H1 (cell line): ENCODE measurements around the gene CENPA. TPM values are rescaled to one million over a fixed set of nuclear protein-coding genes. Genes with fewer than 3 reads are reported as not detected.
"Not testable (repeated sequence)": the region's sequence is repeated elsewhere in the genome, so short reads cannot be mapped to it uniquely, and the experiment has no call there.

Experiments
- CTCF ChIA-PET: fragments of 300-600 bp; sonication (Branson Sonifier 250); formaldehyde crosslinking; loops from one replicate; lab custom pipeline; 2021; ENCODE audit not compliant: partially characterized antibody; lab: Charles Lee
- POLR2A ChIA-PET: fragments of 300-600 bp; sonication (Branson Sonifier 250); formaldehyde crosslinking; loops from one replicate; lab custom pipeline; 2021; ENCODE audit warnings: inconsistent platforms; ENCODE audit not compliant: partially characterized antibody; lab: Charles Lee
- DNase-seq, 2 experiments: peaks; one replicate each; pipeline versions ENCODE4 v3.0.0 to v3.0.0-alpha.2; 2010 to 2022; ENCODE audit warnings: low spot score in 2 of 2, low read depth in 1 of 2, mixed read lengths in 1 of 2
- FAIRE-seq: peaks from 2 replicates; lab custom pipeline; 2011; peaks lifted over from hg19 to GRCh38; lab: Jason Lieb, UNC
- H2AFZ ChIP-seq: 2 replicates; pipeline ENCODE4 v1.8.1; 2012; ENCODE audit warnings: low read length, inconsistent platforms
- H2AK5ac ChIP-seq: 2 replicates; pipeline ENCODE4 v1.6.1; 2013; ENCODE audit warnings: low read depth, low read length
- H2BK120ac ChIP-seq: replicated peaks from 2 replicates; pipeline ENCODE3; 2013; ENCODE audit warnings: low read depth, low read length, inconsistent platforms
- H2BK12ac ChIP-seq: 2 replicates; pipeline ENCODE4 v1.6.1; 2013; ENCODE audit warnings: low read depth, low read length
- H2BK15ac ChIP-seq: 2 replicates; pipeline ENCODE4 v1.6.1; 2013; ENCODE audit warnings: low read length
- H2BK20ac ChIP-seq: 2 replicates; pipeline ENCODE4 v1.6.1; 2013; ENCODE audit warnings: low read length
- H2BK5ac ChIP-seq: 2 replicates; pipeline ENCODE4 v1.6.1; 2013; ENCODE audit warnings: low read depth, low read length
- H3K14ac ChIP-seq: 2 replicates; pipeline ENCODE4 v1.6.1; 2013; ENCODE audit warnings: inconsistent platforms; ENCODE audit not compliant: insufficient read length
- H3K18ac ChIP-seq: 2 replicates; pipeline ENCODE4 v1.6.1; 2013; ENCODE audit warnings: low read length; ENCODE audit errors: extremely low read depth
- H3K23ac ChIP-seq: 2 replicates; pipeline ENCODE4 v1.6.1; 2013; ENCODE audit warnings: inconsistent platforms; ENCODE audit not compliant: insufficient read length
- H3K23me2 ChIP-seq: 2 replicates; pipeline ENCODE4 v1.6.1; 2013; ENCODE audit warnings: low read depth, low read length
- H3K27ac ChIP-seq: 2 replicates; pipeline ENCODE4 v1.6.1; 2011; ENCODE audit warnings: low read depth, low read length, inconsistent platforms
- H3K27me3 ChIP-seq, 4 experiments: replicated peaks in 1 of 4; 1 replicate in 1 of 4; 2 replicates in 3 of 4; pipeline versions ENCODE4 v1.6.1 to v1.8.1; 2011 to 2013; ENCODE audit warnings: low read length in 3 of 4, mild to moderate bottlenecking in 3 of 4, inconsistent platforms in 2 of 4, mixed read lengths in 2 of 4, moderate library complexity in 1 of 4; ENCODE audit not compliant: control insufficient read depth in 3 of 4, insufficient read depth in 3 of 4; ENCODE audit errors: extremely low read depth in 1 of 4
- H3K36me3 ChIP-seq, 4 experiments: 2 replicates each; pipeline versions ENCODE4 v1.6.1 to v1.8.1; 2011 to 2013; ENCODE audit warnings: mild to moderate bottlenecking in 4 of 4, low read length in 3 of 4, moderate library complexity in 2 of 4, control low read depth in 1 of 4, inconsistent platforms in 1 of 4; ENCODE audit not compliant: insufficient read depth in 4 of 4, control insufficient read depth in 2 of 4
- H3K4ac ChIP-seq: replicated peaks from 2 replicates; pipeline ENCODE3; 2013; ENCODE audit warnings: low read length, low read depth, mixed read lengths, inconsistent platforms; ENCODE audit not compliant: insufficient read length
- H3K4me1 ChIP-seq, 4 experiments: replicated peaks in 1 of 4; 1 replicate in 1 of 4; 2 replicates in 3 of 4; pipeline versions ENCODE4 v1.6.1 to v1.8.1; 2011 to 2013; ENCODE audit warnings: low read length in 3 of 4, inconsistent platforms in 2 of 4, mixed read lengths in 1 of 4; ENCODE audit not compliant: insufficient read depth in 4 of 4, control insufficient read depth in 3 of 4
- H3K4me2 ChIP-seq, 2 experiments: 2 replicates each; pipeline versions ENCODE4 v1.6.1 to v1.8.1; 2011 to 2013; ENCODE audit warnings: low read depth in 2 of 2, low read length in 2 of 2, control low read depth in 1 of 2, inconsistent platforms in 1 of 2, mild to moderate bottlenecking in 1 of 2; ENCODE audit not compliant: insufficient read depth in 1 of 2
- H3K4me3 ChIP-seq, 4 experiments: fragments of 200-600, 300-600 bp in 1 of 4; sonication (generic), shearing (Covaris generic), sonication (Bioruptor Twin) in 1 of 4; 2 replicates each; pipeline versions ENCODE4 v1.5.1 to v1.8.1; 2011 to 2016; ENCODE audit warnings: low read length in 4 of 4, low read depth in 3 of 4, control low read depth in 2 of 4, inconsistent platforms in 2 of 4, mild to moderate bottlenecking in 2 of 4, mixed read lengths in 1 of 4, moderate library complexity in 1 of 4; ENCODE audit not compliant: insufficient read depth in 2 of 4; ENCODE audit errors: extremely low read depth in 1 of 4
- H3K56ac ChIP-seq: replicated peaks from 2 replicates; pipeline ENCODE3; 2013; ENCODE audit warnings: low read depth, mild to moderate bottlenecking, mixed read lengths, low read length, inconsistent platforms; ENCODE audit not compliant: insufficient read length
- H3K79me1 ChIP-seq: 2 replicates; pipeline ENCODE4 v1.6.1; 2013; ENCODE audit warnings: low read depth, low read length, control low read depth
- H3K79me2 ChIP-seq, 2 experiments: 2 replicates each; pipeline versions ENCODE4 v1.6.1 to v1.8.1; 2012 to 2013; ENCODE audit warnings: low read length in 2 of 2, mild to moderate bottlenecking in 2 of 2, inconsistent platforms in 1 of 2; ENCODE audit not compliant: insufficient read depth in 2 of 2, control insufficient read depth in 1 of 2
- H3K9ac ChIP-seq, 4 experiments: replicated peaks in 1 of 4; 1 replicate in 1 of 4; 2 replicates in 3 of 4; pipeline versions ENCODE4 v1.6.1 to v1.8.1; 2011 to 2013; ENCODE audit warnings: low read depth in 3 of 4, low read length in 3 of 4, control low read depth in 2 of 4, mild to moderate bottlenecking in 2 of 4, moderate library complexity in 2 of 4, inconsistent platforms in 1 of 4; ENCODE audit errors: extremely low read depth in 1 of 4
- H3K9me3 ChIP-seq, 2 experiments: 2 replicates each; pipeline versions ENCODE4 v1.6.1 to v1.8.1; 2012 to 2013; ENCODE audit warnings: mild to moderate bottlenecking in 2 of 2, moderate library complexity in 2 of 2, control low read depth in 1 of 2, inconsistent platforms in 1 of 2, low read depth in 1 of 2, low read length in 1 of 2, mixed read lengths in 1 of 2; ENCODE audit not compliant: insufficient read depth in 2 of 2
- H4K20me1 ChIP-seq, 2 experiments: replicated peaks in 1 of 2; 2 replicates each; pipeline versions ENCODE3 to v1.8.1; 2011 to 2013; ENCODE audit warnings: inconsistent platforms in 2 of 2, low read length in 2 of 2, mild to moderate bottlenecking in 1 of 2; ENCODE audit not compliant: insufficient read depth in 2 of 2, control insufficient read depth in 1 of 2
- H4K5ac ChIP-seq: 2 replicates; pipeline ENCODE4 v1.6.1; 2013; ENCODE audit warnings: low read length, low read depth, mixed read lengths, inconsistent platforms; ENCODE audit not compliant: insufficient read length
- H4K8ac ChIP-seq: 2 replicates; pipeline ENCODE4 v1.8.0; 2013; ENCODE audit warnings: mild to moderate bottlenecking, moderate library complexity, low read length, inconsistent platforms; ENCODE audit not compliant: insufficient read depth; ENCODE audit errors: extremely low read depth
- H4K91ac ChIP-seq: replicated peaks from 2 replicates; pipeline ENCODE3; 2013; ENCODE audit warnings: low read length, mixed read lengths, inconsistent platforms; ENCODE audit not compliant: insufficient read length
- ASH2L ChIP-seq: fragments of 200-600, 300-600 bp; sonication (generic); IDR thresholded peaks from one replicate; pipeline ENCODE4 v1.7.1; 2017; ENCODE audit warnings: low read length
- BCL11A ChIP-seq, 2 experiments: IDR thresholded peaks; one replicate each; pipeline ENCODE4 v1.6.1; 2011; ENCODE audit warnings: low read depth in 2 of 2, low read length in 2 of 2, mild to moderate bottlenecking in 2 of 2
- JUND ChIP-seq: IDR thresholded peaks from 2 replicates; pipeline ENCODE4 v1.6.1; 2011; ENCODE audit warnings: mild to moderate bottlenecking, improper control_type of control experiment, low read length
- MAX ChIP-seq: IDR thresholded peaks from 2 replicates; pipeline ENCODE4 v1.6.1; 2012; ENCODE audit warnings: inconsistent platforms
- NANOG ChIP-seq: IDR thresholded peaks from 2 replicates; pipeline ENCODE4 v1.6.1; 2011; ENCODE audit warnings: low read length, low read depth, mild to moderate bottlenecking, inconsistent platforms; ENCODE audit not compliant: insufficient read depth, poor library complexity, severe bottlenecking
- POLR2A ChIP-seq, 2 experiments: IDR thresholded peaks; 1 replicate in 1 of 2; 2 replicates in 1 of 2; pipeline ENCODE4 v1.6.1; 2011; ENCODE audit warnings: low read depth in 2 of 2, low read length in 2 of 2, mild to moderate bottlenecking in 2 of 2; ENCODE audit errors: control extremely low read depth in 1 of 2
- POLR2AphosphoS5 ChIP-seq: IDR thresholded peaks from 2 replicates; pipeline ENCODE4 v1.6.1; 2011; ENCODE audit warnings: low read depth, low read length
- RXRA ChIP-seq: IDR thresholded peaks from 2 replicates; pipeline ENCODE4 v1.6.1; 2011; ENCODE audit warnings: low read depth, mild to moderate bottlenecking, low read length, moderate library complexity; ENCODE audit not compliant: insufficient read depth
- SP1 ChIP-seq: IDR thresholded peaks from 2 replicates; pipeline ENCODE4 v1.6.1; 2011; ENCODE audit warnings: low read depth, low read length
- TAF1 ChIP-seq: IDR thresholded peaks from 2 replicates; pipeline ENCODE4 v1.6.1; 2011; ENCODE audit warnings: mild to moderate bottlenecking, low read depth, low read length
- YY1 ChIP-seq: IDR thresholded peaks from 2 replicates; pipeline ENCODE4 v1.6.1; 2011; ENCODE audit warnings: low read depth, mild to moderate bottlenecking, low read length
- WGBS, 2 experiments: shearing (Covaris generic) in 1 of 2; methylation state at CpG; one replicate each; pipeline versions ENCODE4 v1.1.6 to v1.1.7; 2013 to 2015; ENCODE audit warnings: low lambda C conversion rate in 2 of 2, mixed read lengths in 2 of 2, inconsistent platforms in 1 of 2, low coverage in 1 of 2, missing lambda C conversion rate in 1 of 2; ENCODE audit not compliant: insufficient replicate concordance in 2 of 2, insufficient coverage in 1 of 2, insufficient read length in 1 of 2; ENCODE audit errors: extremely low coverage in 1 of 2, missing lambda C conversion rate in 1 of 2; 5-methylcytosine and 5-hydroxymethylcytosine counted together
- polyA plus RNA-seq, 7 experiments: library from polyadenylated mRNA; depleted of rRNA in 3 of 7; stranded (reverse) in 5 of 7; unstranded in 2 of 7; fragments of >200 nt in 5 of 7; fragments of 200-250 nt in 2 of 7; gene quantifications; 1 replicate in 5 of 7; 2 replicates in 1 of 7; 4 replicates in 1 of 7; pipeline versions ENCODE4 v1.2.1 to v1.2.3, GENCODE V29; 2011 to 2013; ENCODE audit warnings: missing spikeins in 2 of 7, mixed read lengths in 2 of 7
- total RNA-seq: library from RNA; stranded (reverse); fragmentation: NEBNext Ultra II Directional; extraction: Animal tissue kit (Norgen Biotek cat#: 25700); gene quantifications from 2 replicates; pipeline ENCODE4 v1.2.1, GENCODE V29; 2021

CENPA gene
- total and polyA plus RNA-seq, 2 of the 8 experiments (the other 6 are each of a cell fraction or from before 2014, with no cell fraction given), result 19.4 to 30.9 TPM

- H2AFZ ChIP-seq, H3K79me1 ChIP-seq, H4K91ac ChIP-seq, H4K20me1 ChIP-seq, H3K9ac ChIP-seq, H4K8ac ChIP-seq, FAIRE-seq, H3K14ac ChIP-seq, H2BK120ac ChIP-seq, H3K23me2 ChIP-seq, H2BK20ac ChIP-seq, H3K27ac ChIP-seq, POLR2A ChIA-PET, H2BK12ac ChIP-seq, H3K56ac ChIP-seq, H2AK5ac ChIP-seq, H3K18ac ChIP-seq, H3K4ac ChIP-seq, H3K9me3 ChIP-seq, H4K5ac ChIP-seq, H2BK15ac ChIP-seq, H3K79me2 ChIP-seq, DNase-seq, H3K36me3 ChIP-seq, H2BK5ac ChIP-seq, H3K23ac ChIP-seq: not testable (repeated sequence)
- 3% methylated on average over 7 of the region's 8 CpGs; no CpG with 5 or more reads in 1 of the 2 experiments for WGBS, 2 experiments
- peak overlapping the region; percentile 65 to 70 for H3K4me2 ChIP-seq
- CTCF ChIA-PET, result interaction anchor here (1.1 to 14.9 kb wide), 3 partner anchors 10 to 192 kb away, joined by 4 to 367 read pairs (median 4); no protein-coding TSS in a partner anchor
- H3K4me3 ChIP-seq, result peak overlapping the region in 1 of 4 experiments; percentile 41; a peak in 2 of 8 replicates
- peaks cover 3 to 10% (median 4%) of the 10 kb centered on the region in 4 experiments; a peak in 5 of 7 replicates for H3K4me1 ChIP-seq
- H3K27me3 ChIP-seq, result peaks cover 0 to 15% (median 12%) of the 10 kb centered on the region in 4 experiments; a peak in 6 of 7 replicates
- TF ChIP-seq TAF1 (peak; percentile 44; the same call in 1 of the 2 replicates), SP1 (0 out of 2 replicates have a peak, but pooled peaks have one; percentile 61), BCL11A (IDR thresholded peaks at IDR 0.05; ENCODE audit: low read depth in 2 of 2, low read length in 2 of 2) (peak in 1 of 2 experiments; percentile 30), MAX (peak; percentile 55; the same call in 1 of the 2 replicates), POLR2A (IDR thresholded peaks at IDR 0.05; ENCODE audit: control extremely low read depth in 1 of 2, low read depth in 2 of 2, low read length in 2 of 2) (peak in 1 of 2 experiments; percentile 52; a peak in 1 of 3 replicates), POLR2AphosphoS5 (peak; percentile 75; the same call in 1 of the 2 replicates), RXRA (0 out of 2 replicates have a peak, but pooled peaks have one; percentile 25), NANOG (peak; percentile 36), YY1 (0 out of 2 replicates have a peak, but pooled peaks have one; percentile 8), ASH2L (peak; percentile 71), JUND (peak; percentile 35; the same call in 1 of the 2 replicates)
These were observed 36.0 kb upstream of the CENPA start for GRCh38 chr2:26749787-26750420.
